IPS-15b (cell line): Measurements from ENCODE around the gene EPB42.

Experiments
- H3K27me3 ChIP-seq: one replicate; pipeline ENCODE4 v1.6.1; 2013; ENCODE audit warnings: low read length; ENCODE audit not compliant: control insufficient read depth, insufficient read depth
- H3K36me3 ChIP-seq: one replicate; pipeline ENCODE4 v1.6.1; 2013; ENCODE audit warnings: low read length; ENCODE audit not compliant: control insufficient read depth, insufficient read depth
- H3K4me1 ChIP-seq: one replicate; pipeline ENCODE4 v1.6.1; 2013; ENCODE audit warnings: mild to moderate bottlenecking, low read length; ENCODE audit not compliant: control insufficient read depth, insufficient read depth
- H3K4me3 ChIP-seq: one replicate; pipeline ENCODE4 v1.5.1; 2013; ENCODE audit warnings: low read depth, low read length
- H3K9ac ChIP-seq: one replicate; pipeline ENCODE4 v1.6.1; 2013; ENCODE audit warnings: low read depth, mild to moderate bottlenecking, low read length
- H3K9me3 ChIP-seq: one replicate; pipeline ENCODE4 v1.6.1; 2013; ENCODE audit warnings: mild to moderate bottlenecking, low read length; ENCODE audit not compliant: control insufficient read depth, insufficient read depth

EPB42 gene

GRCh38 chr15:43220991-43221403 lies at the start of gene EPB42:
TSS of gene EPB42 (minus strand) at chr15:43221018. CDS start at chr15:43220825, 193 bp downstream.
- peaks cover 3% of the 10 kb centered on the region for H3K4me1 ChIP-seq
- no peak within 1 kb of the TSS for H3K9ac ChIP-seq
- no peaks in the 10 kb centered on the region for H3K9me3 ChIP-seq
- H3K4me3 ChIP-seq: no peak within 1 kb of the TSS
- H3K27me3 ChIP-seq: no peaks in the 10 kb centered on the region
- no peaks in the 10 kb centered on the region for H3K36me3 ChIP-seq

- no peaks in the 10 kb centered on the region for H3K9me3 ChIP-seq
- no peak overlapping the region for H3K9ac ChIP-seq
- no peaks in the 10 kb centered on the region for H3K27me3 ChIP-seq
- H3K4me3 ChIP-seq: no peak overlapping the region
- no peaks in the 10 kb centered on the region for H3K36me3 ChIP-seq
- no peaks in the 10 kb centered on the region for H3K4me1 ChIP-seq
These were observed 49.4 kb upstream of the EPB42 start for GRCh38 chr15:43270113-43270665.

DNA sequence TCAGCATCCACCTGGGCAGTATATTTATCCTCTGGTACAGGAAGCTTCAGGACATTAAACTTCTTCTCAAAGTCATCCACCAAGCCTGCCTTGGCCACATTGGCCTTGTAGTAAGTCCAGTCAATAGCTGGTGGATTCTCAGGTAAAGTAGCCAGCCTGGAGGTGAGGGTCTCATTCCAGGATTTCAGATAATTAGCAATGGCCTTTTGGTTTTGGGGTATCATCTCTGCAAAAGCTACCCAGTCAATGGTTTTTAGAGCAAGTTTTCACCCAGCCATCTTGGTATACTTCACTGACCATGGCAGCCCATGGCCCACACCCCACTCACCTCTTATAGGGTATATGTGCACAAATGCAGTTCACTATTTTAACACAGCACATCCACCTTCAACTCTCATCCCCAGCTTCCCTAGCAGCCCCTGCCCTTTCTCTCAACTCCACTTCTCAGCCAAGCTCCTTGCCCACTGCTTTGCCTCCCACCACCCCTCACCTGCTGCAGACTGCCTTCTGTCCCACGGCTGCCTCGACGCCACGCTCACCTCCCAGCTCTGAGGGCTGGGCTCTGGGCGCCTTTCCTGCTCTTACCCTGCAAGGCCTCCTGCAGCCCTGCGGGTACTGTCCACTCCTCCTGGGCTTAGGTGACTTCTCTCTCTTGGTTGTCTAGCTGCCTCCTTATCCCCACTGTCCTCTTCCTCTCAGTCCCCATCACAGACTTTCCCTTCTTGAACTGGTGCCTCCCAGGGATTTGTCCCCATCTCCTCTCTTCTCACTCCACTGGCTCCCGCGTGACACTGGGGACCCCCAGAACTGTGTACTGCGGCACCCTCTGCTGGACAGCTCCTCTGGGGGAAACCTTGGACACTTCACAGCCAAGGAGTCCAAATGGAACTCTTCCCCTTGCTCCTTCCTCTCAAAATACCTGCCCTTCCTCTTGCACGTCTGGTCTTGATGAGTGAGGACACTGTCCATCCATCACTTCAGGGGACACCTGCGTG lies 47.6 kb upstream of the EPB42 start:
- no peaks in the 10 kb centered on the region for H3K36me3 ChIP-seq
- H3K4me1 ChIP-seq: no peaks in the 10 kb centered on the region
- no peaks in the 10 kb centered on the region for H3K9me3 ChIP-seq
- H3K4me3 ChIP-seq: no peak overlapping the region
- H3K27me3 ChIP-seq: no peaks in the 10 kb centered on the region
- no peak overlapping the region for H3K9ac ChIP-seq

GRCh38 chr15:43267439-43267838 lies 46.6 kb upstream of the EPB42 start:
- no peaks in the 10 kb centered on the region for H3K27me3 ChIP-seq
- no peaks in the 10 kb centered on the region for H3K9me3 ChIP-seq
- H3K9ac ChIP-seq: no peak overlapping the region
- no peaks in the 10 kb centered on the region for H3K36me3 ChIP-seq
- H3K4me3 ChIP-seq: no peak overlapping the region
- H3K4me1 ChIP-seq: no peaks in the 10 kb centered on the region

DNA sequence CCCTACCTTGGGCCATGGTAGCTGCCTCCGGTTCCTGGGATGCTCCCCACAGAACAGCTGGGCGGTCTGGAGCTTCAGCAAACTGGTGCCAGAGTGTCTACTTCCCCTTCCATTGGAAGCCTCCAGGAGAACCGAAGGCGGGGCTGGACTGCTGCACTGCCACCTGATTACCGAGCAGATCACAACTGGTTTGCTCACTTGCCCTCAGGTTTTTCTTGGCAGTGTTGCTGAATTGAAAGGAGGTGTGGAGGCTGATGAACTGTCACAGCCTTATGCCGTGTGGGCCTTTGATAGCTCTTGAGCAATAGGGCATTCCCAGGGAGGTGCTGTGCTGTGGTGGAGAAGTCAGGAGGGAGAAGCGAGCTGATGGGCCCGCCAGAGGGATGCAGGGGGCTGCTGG lies 46.0 kb upstream of the EPB42 start, which contains the start of gene TGM5:
Gene TGM5 (minus strand): TSS at position 95 of the 400 bp plus-strand sequence. CDS start 79 bp downstream, at position 16.
- Histone ChIP-seq H3K27me3 (no peaks in the 10 kb centered on the region), H3K4me3 (no peak within 1 kb of the TSS), H3K9ac (no peak within 1 kb of the TSS), H3K36me3 (no peaks in the 10 kb centered on the region), H3K4me1 (no peaks in the 10 kb centered on the region), H3K9me3 (no peaks in the 10 kb centered on the region)

GRCh38 chr15:43266386-43266785 lies 45.6 kb upstream of the EPB42 start:
- H3K36me3 ChIP-seq: no peaks in the 10 kb centered on the region

GRCh38 chr15:43260011-43260615 lies 39.3 kb upstream of the EPB42 start:
- H3K36me3 ChIP-seq: no peaks in the 10 kb centered on the region

More at GRCh38 chr15:43266386-43266785, 45.6 kb upstream of the EPB42 start:
- H3K9ac ChIP-seq: no peak overlapping the region
- H3K4me3 ChIP-seq: no peak overlapping the region
- no peaks in the 10 kb centered on the region for H3K9me3 ChIP-seq
- H3K4me1 ChIP-seq: no peaks in the 10 kb centered on the region
- no peaks in the 10 kb centered on the region for H3K27me3 ChIP-seq

DNA sequence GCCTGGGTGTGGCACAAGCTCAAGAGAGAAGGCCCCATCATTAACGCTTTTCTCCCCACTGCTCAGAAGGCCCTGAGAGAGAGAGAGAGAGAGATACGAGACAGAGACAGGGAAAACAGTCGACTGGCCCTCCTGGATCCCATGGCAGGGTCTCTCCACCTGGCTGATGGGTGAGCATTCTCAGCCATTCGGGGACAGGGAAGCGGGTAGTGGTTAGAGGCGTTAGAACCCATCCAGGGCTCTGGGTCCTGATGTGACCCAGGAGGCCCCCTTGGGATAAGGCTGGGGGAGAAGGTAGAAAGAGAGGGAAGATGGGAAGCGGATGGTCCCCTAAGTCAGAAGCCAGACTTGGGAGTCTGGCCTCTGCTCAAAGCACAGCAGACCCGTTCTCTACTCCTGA lies 38.0 kb upstream of the EPB42 start:
- H3K9ac ChIP-seq: no peak overlapping the region
- H3K4me1 ChIP-seq: no peaks in the 10 kb centered on the region
- H3K9me3 ChIP-seq: no peaks in the 10 kb centered on the region
- H3K36me3 ChIP-seq: no peaks in the 10 kb centered on the region
- no peaks in the 10 kb centered on the region for H3K27me3 ChIP-seq
- H3K4me3 ChIP-seq: no peak overlapping the region

More at GRCh38 chr15:43260011-43260615, 39.3 kb upstream of the EPB42 start:
- Histone ChIP-seq H3K4me1 (no peaks in the 10 kb centered on the region), H3K9ac (no peak overlapping the region), H3K27me3 (no peaks in the 10 kb centered on the region), H3K4me3 (no peak overlapping the region), H3K9me3 (no peaks in the 10 kb centered on the region)

- H3K4me1 ChIP-seq: no peaks in the 10 kb centered on the region
- no peak overlapping the region for H3K4me3 ChIP-seq
- no peaks in the 10 kb centered on the region for H3K36me3 ChIP-seq
- no peak overlapping the region for H3K9ac ChIP-seq
- H3K27me3 ChIP-seq: no peaks in the 10 kb centered on the region
- no peaks in the 10 kb centered on the region for H3K9me3 ChIP-seq
These were observed 35.5 kb upstream of the EPB42 start for GRCh38 chr15:43256341-43256740.

DNA sequence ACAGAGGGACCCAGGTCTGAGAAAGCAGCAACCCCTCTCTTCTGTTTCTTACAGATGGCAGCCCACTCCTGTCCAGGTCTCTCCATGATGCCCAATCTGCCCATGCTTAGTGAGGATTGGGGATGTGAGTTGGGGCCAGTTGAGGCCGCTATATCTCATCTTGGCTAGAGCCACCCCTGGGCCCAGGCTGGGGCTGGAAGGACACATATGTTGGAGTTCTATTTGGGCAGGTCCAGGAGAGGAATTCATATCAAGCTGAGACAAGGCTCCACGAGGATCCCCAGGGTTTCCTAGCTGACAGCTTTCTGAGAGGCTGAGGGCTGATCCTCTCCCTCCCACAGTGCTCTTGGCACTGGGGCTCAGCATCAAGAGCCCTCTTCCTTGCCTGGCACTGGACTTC lies 34.6 kb upstream of the EPB42 start:
- Histone ChIP-seq H3K36me3 (no peaks in the 10 kb centered on the region), H3K9me3 (no peaks in the 10 kb centered on the region), H3K4me1 (no peaks in the 10 kb centered on the region), H3K9ac (no peak overlapping the region), H3K4me3 (no peak overlapping the region), H3K27me3 (no peaks in the 10 kb centered on the region)

DNA sequence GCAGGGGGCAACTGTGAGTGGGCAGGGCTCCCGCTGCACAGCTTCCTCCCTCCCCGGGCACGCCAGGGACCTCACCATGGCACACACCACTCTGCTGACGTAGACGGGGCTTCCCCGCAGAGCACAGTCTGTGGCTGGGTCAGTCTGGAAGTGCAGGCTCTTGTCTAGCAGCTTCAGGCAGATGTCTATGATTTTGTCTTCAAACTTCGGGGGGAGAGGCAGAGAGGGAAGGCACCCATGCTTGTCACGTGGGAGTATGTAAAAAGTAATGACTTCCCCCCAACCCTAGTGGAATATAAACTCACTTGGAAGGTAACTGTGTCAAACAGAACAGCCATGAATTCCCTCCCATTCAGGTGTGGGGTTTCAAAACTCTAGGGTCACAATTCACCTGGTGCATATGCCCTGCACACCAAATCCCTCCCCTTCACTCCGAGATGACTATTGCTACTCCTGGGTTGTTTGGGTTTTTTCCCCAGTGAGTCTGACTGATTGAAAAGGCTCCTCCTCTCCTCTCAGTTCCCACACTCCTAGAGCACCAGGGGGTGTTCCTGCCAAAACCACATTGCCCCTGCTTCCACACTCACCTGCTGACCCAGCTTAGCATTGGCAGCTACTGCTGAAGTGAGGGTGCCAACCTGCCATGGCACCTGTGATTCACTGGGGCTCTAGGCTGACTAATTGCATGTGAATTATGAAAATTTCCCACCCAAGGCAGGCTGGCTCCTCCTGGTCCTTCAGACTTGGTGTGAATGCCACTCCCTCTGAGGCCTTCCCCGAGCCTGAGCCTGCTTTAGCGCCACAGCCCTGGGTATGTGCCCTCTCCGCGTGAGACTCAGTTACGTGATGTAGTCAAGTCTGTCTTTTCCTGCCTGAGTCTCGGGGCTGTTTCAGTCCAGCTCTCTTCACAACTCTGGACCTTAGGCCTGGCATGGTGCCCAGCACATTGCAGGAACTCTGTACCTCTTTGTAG lies 32.9 kb upstream of the EPB42 start:
- Histone ChIP-seq H3K9me3 (no peaks in the 10 kb centered on the region), H3K27me3 (no peaks in the 10 kb centered on the region), H3K4me3 (no peak overlapping the region), H3K9ac (no peak overlapping the region), H3K36me3 (no peaks in the 10 kb centered on the region), H3K4me1 (no peaks in the 10 kb centered on the region)
